ENCODE results near the gene PRR5. TPM values are rescaled to one million over a fixed set of nuclear protein-coding genes. Genes with fewer than 3 reads are reported as not detected.

The PRR5 gene
- total RNA-seq, 1 donor from 2014 or later: 12.4 TPM

DNA sequence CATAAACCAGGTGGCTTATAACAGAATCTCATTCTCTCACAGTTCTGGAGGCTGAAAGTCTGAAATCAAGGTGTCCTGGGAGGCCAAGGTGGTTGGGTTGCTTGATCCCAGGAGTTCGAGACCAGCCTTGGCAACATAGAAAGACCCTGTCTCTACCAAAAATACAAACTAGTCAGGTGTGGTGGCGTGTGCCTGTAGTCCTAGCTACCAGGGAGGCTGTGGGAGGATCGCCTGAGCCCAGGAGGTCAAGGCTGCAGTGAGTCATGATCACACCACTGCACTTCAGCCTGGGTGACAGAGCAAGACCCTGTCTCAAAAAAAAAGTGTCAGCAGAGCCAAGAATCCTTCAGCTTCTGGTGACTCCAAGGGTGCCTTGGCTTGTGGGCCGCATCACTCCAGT is 8.9 kb upstream of the PRR5 start:
- no peak for DNase-seq

DNA sequence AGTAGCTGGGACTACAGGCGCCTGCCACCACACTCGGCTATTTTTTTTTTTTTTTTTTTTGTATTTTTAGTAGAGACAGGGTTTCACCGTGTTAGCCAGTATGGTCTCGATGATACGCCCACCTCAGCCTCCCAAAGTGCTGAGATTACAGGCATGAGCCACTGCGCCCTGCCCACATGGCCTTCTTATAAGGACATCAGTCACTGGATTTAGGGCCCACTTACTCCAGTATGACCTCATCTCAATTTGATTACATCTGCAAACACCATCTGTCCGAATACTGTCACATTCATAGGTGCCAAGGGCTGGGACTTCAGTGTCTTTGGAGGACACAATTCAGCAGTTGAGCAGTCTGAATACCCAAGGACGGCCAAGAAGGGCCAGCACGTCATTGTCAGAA is 8.2 kb upstream of the PRR5 start:
- no peak for DNase-seq

DNA sequence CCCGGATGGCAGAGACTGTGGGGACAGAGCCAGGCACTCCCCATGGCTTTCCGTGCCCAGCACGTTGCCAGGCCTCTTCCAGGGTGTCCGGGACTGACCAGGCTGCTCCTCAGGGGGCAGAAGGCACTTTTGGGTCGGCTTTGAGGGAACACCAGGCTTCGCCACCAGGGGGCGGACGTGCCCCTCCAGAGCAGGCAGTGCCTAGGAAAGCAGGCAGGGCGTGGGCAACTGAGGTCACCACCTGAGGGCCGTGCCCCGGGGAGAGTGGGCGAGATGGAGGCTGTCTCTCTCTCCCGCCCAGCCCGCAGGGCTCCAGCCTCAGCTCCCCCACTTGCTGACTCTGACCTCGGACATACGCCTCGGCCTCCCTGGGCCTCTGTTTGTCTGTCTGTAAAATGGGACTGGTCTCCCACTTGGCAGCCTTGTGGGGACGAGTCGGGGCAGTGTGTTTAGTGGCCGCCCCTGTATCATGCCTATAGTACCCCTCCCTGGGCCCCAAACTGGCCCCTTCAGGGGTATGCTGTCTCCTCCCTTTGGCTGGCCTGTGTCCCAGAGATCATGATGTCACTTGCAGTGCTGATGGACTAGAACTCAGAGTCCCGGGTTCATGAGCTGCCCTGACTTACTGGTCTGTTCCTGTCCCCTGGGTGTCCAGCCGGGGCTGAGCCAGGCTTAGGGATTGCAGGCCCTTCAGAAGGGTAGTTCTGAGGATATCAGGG is 4.4 kb upstream of the PRR5 start:
- DNase-seq: peak; percentile 78

DNA sequence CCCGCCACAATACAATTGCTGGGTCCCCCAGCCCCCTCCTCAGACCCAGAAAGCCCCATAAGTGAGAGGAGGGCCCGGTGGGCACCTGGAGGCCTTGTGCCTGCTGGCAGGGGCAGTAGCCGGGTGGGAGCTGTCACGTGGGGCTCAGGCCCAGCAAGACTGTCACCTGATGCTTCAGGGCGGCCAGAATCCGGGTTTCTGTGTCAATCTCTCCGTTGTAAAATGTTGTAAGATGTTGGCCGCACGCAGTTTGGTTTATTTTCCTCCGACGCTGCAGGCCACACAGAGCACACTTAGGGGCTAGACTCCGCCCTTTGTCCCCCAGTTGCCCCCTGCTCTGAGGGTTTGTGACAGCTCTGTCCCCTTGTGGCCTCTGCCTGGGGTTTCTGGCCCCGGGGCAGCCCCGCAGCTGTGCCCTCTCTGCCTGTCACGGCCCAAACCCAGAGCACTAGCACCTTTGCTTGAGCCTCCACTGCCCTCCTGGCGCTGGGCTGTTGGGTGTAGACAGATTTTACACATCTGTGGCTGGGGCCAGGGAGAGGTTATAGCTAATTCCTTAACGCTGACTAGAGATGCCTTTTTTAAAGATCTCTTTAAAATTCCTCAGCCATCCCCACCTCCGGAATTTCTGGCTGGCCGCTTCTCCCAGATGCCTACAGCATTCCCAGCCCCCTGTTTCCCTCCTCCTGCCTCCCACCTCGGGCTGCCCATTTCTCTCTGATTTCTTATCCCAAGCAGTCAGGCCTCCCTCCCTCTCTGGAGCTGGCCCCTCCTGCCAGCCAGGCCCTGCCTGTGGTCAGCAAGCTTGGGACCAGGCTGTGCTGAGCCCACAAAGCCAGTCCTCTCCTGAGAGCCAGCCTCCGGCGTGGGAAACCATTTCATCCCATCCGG is 3.2 kb upstream of the PRR5 start:
- DNase-seq: no peak

DNA sequence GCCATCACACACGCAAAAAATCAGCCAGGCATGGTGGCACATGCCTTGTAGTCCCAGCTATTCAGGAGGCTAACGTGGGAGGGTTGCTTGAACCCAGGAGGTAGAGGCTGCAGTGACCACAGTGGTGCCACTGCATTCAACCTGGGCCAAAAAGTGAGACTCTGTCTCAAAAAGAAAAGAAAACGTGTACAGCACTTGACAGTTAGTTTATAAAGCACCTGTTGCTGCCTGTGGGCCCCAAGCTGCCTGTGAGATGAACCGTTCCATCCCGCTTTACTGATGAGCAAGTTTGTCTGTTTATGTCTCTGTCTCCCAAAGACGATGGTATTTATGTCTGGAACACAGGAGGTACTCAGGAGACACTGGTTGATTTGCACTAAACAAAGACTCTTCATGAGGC is 1.5 kb upstream of the PRR5 start:
- no peak for DNase-seq

DNA sequence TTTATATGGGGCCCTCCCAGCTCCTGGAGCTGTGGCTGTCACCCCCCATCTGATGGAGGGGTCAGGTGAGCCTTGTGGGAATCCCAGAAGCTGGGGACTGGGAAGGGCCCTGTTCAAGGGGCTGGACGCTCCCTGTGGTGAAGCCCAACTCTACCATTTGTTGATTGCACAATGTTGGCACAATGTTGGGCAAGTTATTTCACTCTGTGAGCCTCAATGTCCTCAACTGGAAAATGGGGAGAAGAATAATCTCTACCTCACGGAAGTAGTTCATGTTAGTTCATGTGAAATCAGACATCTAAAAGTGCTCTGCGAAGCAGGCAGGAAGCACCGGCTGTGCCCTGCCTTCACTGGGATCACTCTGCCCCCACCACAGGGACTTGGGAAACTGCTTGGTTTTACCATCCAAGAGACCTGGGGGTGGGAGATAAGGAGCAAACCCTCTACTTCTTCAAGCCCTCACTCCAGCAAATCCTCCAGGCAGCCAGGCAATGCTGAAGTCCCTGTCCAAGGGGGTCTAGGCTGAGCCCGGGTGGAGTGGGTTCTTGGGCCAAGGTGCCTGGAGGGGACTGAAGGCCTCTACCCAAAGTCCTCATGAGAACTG is 715 bp upstream of the PRR5 start:
- no peak for DNase-seq

DNA sequence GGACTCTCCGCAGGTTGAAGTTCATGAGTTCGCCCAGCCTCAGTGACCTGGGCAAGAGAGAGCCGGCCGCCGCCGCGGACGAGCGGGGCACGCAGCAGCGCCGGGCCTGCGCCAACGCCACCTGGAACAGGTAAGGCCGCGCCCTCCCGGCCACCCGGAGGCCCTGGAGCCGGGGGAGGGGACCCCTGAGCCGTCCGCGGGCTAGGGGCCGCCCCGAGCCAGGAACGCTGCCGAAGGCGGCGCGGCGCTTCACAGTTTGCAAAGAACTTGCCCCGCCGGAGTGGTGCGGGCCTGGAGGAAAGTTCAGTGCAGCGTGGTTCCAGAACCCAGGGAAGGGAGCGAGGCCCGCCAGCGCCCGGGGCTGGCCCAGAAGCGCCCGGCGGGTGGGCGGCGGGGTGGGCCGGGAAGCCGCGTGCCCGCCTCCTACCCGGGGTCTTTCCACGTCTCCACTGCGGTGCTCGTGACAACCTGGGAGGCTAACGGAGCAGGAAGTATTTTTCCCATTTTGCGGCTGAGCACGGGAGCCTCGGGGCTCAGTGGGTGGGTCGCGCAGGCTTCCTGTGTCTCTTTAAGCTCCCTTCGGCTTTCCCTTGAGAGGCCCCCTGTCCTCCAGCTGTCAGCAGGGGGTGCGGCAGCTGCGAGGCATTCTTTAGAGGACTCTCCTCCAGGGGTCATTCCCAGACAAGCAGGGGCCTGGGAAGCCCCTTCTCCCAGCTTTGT is 635 bp downstream of the PRR5 start:
- no peak for DNase-seq

DNA sequence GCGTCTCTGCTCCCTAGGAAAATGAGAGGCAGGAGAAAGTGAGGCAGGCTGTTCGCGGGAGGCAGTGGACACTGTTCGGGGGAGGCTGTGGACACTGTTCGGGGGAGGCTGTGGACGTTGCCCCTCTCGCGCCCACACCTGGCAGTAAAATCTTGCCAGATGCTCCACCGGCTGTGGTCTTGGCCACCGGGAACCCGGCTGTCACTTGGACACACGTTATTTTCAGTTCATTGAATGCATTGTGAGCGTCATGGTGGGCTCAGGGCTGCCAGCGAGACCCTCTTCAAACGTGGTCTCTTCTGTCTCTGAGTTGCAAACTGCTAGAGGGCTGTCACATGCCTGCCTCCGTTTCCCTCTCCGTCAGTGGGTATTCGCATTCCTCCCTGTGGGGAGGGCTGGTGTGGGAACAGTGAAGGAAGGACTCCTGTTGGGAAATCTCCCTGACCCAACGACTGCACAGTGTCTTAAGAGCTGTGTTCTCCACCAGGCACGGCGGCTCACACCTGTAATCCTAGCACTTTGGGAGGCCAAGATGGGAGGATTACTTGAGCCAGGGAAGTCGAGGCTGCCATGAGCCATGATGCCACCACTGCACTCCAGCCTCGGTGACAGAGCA is 1.4 kb downstream of the PRR5 start:
- no peak for DNase-seq

DNA sequence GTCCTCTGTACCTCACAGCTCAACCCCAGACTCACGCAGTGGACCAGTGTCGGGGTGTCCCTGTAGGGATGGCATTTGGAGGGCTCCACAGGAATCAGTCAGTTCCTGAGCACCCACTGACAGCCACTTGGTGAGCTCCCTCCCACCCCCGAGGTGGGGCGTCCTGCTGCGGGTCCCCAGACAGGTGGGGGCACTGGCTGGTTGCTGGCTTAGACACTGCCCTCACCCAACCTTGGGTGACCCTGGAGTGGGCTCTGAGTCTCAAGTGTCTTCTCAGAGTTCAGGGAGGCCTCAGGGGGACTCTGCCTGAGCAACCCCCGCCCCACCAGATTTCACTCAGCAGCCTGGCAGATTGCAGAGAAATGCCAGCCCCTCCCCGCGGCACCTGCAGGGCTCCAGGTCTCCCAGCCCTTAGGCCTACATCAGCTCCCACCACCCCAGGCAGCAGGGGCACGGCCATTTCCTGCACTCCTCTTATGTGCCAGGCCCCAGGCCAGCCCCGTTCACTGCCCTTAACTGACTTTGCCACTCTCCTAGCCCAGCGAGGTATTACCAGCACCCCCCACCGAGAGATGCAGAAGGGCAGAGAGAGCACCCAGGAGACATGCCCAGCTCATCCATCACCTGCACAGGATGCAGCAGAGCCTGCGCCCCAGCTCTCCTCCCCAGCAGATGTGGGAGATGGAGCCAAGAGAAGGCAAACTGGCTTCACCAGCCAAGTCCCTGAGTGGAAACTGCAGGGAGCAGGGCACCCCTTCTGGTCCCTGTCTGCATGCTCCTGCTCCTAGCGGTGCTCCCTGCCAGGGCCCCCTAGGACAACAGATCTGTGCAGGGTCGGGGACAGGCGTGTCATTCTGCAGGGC is 2.4 kb downstream of the PRR5 start:
- DNase-seq: no peak

DNA sequence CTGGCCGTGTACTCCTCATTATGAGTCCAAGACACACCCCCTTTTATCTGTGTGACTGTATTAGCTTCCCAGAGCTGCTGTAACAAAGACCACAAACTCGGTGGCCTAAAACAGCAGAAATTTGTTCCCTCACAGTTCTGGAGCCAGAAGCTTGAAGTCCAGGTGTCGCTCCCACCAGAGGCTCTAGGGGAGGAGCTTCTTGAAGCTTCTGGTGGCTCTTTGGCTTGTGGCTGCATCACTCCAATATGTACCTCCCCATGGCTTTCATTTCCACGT is 3.0 kb downstream of the PRR5 start:
- DNase-seq: no peak

DNA sequence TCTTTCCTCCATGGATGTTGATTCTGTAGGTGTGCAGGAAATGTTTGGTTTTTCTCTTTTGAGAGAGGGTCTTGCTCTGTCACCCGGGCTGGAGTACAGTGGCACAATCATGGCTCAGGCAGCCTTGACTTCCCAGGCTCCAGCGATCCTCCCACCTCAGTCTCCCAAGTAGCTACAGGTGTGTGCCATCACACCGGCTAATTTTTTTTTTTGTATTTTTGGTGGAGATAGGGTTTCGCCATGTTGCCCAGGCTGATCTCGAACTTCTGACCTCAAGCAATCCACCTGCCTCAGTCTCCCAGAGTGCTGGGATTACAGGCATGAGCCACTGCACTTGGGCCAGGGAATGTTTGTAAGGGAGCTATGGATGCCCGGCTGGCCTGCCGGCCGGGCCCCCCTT is 4.5 kb downstream of the PRR5 start:
- no peak for DNase-seq

DNA sequence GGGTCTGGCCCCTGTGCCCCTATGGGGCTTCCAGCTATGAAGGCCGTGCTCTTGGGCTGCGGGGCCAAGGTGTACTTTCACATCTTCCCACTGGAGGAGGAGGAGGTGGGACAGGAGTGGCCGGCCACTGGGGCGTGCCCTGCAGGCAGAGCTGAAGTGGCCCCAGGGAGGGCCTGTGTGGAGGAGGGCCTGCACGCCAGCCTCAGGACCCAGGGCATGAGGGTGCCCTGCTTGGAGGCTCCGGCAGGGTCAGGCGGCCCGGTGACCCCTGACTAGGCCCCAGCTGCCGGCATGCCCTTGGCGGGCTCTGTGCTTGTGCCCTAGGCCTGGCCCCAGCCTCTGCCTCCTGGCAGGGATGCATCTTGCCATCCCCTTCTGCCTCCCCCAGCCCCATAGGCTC is 5.2 kb downstream of the PRR5 start:
- no peak for DNase-seq

DNA sequence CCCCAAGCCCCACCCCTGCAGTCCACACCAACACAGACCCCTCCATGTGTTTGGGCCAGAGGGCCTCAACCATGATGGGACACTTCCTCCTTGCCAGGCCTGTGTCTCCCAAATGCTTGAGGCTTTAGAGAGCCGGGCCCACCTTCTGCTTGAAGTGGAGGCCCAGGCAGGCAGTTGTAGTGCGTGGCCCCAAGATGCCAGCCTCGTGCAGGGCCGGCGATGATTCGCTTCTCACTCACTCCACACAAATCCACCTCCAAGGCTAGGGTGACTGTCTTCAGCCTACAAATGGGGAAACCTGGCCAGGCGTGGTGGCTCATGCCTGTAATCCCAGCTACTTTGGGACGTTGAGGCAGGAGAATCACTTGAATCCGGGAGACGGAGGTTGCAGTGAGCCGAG is 5.7 kb downstream of the PRR5 start:
- DNase-seq: no peak

DNA sequence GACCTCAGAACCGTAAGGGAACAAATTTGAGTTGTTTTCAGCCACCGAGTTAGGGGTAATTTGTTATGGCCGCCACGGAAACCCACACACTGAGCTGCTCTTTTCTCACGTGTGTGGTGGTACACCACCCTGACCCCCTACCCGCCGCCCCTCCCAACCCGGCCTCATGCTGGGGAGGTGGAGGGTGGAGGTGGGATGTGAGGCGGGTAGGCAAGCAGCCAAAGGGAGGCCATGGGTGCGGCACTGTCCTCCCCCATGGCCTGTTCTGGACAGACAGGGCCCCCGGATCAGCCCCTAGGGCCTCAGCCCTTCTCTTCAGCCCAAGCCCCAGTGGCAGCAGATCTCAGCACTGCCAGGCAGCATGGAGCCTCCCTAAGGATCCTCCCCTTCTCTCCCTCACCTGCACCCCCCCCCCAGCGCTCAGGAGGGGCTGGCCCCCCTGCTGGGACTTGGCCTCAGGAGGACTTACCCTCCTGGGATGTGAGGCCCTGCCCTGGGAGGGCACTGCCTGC is 7.9 kb downstream of the PRR5 start:
- no peak for DNase-seq

DNA sequence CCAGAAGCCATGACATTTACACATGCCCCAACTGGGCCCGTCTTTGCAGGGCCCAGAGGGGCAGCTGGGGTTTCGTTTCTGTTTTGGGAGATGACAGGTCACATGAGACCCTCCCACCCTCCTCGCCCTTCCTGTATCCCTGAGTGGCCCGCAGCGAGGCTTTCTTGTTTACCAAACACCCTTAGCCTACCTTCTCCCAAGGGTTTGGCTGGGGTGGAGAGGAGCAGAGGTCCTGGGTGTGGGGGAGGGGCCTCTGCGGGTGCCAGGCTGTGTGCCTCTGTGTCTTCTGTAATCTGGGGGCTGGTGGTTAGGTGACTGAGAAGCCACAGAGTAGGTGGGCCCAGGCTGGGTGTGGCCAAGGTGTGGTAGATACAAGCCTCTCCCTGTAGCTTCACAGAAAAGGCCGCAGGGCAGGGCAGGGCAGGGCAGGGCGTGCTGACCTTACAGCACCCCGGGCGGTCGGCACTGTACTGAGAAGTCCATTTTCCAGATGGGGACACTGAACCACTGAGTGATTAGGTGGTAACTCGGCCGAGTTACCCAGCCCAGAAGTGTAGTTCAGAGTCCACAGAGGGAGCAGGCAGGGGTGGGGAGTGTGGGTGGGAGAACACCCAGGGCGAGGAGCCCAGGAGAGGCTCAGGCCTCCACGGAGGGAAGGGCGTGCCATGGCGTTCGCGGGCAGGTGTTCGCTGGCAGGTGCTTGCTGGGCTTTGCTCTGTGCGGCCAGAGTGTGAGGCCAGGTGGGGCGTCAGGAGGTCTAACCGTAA is 8.7 kb downstream of the PRR5 start:
- DNase-seq: no peak

DNA sequence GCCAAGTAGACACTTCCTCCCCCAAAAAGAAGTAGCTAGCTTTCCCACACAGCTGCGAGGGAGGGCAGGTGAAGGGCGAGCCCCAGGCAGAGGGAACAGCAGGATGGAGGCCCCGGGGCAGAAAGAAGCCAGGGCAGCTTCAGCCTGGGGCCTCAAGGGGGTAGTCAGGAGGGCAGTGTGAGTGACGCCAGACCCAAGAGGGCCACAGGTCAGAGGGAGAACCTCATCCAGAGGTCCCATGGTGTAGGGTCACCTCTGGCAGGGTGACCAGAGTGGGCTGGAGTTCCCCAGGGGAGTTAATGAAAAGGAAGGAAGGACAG is 9.2 kb downstream of the PRR5 start:
- no peak for DNase-seq

DNA sequence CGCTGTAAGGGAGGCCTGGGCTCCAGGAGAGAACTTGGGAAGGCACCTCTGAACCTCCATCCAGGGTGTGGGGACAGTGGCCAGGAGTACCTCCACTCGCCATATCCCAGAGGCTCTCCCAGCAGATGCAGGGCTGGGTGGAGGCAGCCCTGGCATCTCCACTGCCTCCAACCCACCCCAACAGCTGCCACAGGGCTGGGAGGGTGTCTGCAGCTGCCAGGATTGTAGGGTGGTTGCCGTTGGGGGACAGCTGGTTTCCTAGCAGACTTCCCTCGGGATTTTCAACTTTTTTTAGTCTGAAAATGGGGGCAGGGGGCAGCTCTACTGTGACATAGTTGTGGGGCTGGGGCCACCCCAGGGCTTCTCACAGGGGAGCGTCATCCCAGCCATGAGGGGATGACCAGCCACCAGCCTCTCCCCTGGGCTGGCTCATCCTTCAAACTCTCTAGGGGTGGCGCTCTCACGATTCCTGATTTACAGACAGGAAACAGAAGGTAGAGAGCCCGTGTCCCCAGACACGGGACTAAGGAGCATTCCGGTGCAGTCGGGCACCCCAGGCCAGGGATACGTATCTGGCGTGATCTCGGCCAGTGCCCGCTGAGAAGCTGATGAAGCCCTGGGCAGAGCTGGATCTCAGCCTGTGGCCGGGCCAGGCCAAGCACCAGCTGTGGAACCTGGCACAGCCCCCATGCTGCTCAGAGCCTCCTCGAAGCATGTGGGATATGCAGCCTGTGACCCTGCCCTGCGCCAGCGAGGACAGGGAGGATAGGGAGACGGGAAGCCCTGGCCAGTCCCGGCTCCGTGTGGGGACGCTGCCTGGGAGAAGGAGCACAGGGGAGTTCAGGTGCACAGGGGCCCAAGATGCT is 9.9 kb downstream of the PRR5 start:
- no peak for DNase-seq

DNA sequence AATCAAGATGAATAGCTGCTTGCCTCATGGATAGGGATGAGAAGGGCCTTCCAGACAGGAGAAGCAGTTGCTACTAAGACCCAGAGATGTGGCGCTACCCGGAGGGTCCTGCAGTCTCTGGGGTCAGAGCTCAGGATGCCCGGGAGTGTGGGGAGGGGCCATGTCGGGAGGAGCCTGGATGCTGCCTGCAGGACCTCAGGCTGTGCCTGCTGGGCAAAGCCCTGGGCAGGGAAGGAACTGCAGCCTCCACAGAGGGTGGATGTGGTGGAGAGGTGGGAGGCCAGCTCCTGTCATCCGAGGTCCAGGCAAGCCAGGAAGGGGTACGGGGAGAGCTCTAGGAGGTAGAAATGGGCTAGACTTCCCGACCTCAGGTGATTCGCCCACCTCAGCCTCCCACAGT is 11.0 kb downstream of the PRR5 start:
- DNase-seq: no peak

DNA sequence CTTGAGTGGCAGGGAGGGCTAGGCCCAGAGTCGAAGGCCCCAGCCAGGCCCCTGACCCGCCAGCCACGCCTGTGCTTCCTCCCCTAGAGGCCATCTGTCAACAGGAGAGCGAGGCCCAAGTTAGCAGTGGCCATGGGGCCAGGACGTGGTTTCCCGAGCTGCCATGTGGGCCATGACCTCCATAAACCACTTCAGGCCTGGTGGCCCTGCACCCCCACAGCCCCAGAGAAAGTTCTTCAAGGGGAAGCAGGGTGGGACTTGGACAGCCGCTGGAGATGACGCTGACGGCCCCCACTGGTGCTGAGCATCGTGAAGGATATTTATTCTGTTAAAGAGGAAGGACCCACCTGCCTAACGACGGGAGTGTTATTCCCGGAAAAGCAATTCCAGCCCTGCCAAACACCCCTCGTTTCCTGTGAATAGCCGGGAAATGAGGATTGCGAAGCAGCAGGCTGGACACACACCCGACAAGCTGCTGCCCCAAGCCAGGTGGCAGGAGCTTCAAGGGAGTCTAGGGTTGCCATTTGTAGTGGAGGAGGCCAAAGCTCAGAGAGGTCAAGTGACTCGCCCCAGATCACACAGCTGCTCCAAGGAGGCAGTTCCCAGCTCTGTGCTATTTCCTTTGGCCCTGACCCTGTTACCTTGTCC is 12.8 kb downstream of the PRR5 start:
- DNase-seq: peak; percentile 61

DNA sequence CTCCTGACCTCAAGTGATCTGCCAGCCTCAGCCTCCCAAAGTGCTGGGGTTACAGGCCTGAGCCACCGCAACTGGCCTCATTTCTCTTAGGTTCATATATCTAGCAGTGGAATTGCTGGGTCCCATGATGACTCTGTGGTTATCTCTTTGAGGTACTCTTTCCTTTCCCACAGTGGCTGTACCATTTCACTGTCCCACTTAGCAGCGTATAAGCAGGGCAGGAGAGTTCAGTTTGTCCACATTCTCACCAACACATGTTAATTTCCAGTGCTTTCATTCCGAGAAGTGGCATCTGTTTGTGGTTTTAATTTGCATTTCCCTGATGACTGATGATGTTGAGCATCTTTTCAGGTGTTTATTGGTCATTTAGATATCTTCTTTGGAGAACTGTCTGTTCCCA is 16.4 kb downstream of the PRR5 start:
- DNase-seq: no peak
